ENCODE results near the gene CUL9.

DNA sequence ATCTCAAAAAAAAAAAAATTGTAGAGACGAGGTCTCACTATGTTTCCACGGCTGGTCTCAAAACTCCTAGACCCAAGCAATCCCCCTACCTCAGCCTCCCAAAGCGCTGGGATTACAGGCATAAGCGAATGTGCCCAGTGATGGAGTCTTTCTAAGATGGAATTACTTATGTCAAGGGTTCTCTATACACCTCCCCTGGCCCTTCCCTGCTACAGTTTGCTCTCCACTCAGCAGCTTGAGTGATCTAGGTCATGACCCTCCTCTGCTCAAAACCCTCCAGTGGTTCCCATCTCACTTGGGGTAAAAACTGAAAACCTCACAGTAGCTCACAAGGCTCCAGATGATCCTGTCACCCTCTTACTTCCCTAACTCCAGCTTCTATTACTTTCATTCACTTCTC lies 49.1 kb downstream of the CUL9 start:
- TF ChIP-seq, protein P1, sequence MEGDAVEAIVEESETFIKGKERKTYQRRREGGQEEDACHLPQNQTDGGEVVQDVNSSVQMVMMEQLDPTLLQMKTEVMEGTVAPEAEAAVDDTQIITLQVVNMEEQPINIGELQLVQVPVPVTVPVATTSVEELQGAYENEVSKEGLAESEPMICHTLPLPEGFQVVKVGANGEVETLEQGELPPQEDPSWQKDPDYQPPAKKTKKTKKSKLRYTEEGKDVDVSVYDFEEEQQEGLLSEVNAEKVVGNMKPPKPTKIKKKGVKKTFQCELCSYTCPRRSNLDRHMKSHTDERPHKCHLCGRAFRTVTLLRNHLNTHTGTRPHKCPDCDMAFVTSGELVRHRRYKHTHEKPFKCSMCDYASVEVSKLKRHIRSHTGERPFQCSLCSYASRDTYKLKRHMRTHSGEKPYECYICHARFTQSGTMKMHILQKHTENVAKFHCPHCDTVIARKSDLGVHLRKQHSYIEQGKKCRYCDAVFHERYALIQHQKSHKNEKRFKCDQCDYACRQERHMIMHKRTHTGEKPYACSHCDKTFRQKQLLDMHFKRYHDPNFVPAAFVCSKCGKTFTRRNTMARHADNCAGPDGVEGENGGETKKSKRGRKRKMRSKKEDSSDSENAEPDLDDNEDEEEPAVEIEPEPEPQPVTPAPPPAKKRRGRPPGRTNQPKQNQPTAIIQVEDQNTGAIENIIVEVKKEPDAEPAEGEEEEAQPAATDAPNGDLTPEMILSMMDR (conservative IDR thresholded peaks at IDR 0.05; ENCODE audit: low read length), result no peak
- no peak for TF ChIP-seq EZH2phosphoT487 (IDR thresholded peaks at IDR 0.05; ENCODE audit: borderline replicate concordance, low read depth, low read length)
